ENCODE data around the gene IQCF5. TPM values are rescaled to one million over a fixed set of nuclear protein-coding genes. Genes with fewer than 3 reads are reported as not detected.

IQCF5 gene
- total and polyA plus RNA-seq, 9 of the 15 experiments (the other 6 are each of a cell fraction or from before 2014, with no cell fraction given) = not detected

GRCh38 chr3:51873876-51874275, 1.5 kb downstream of the IQCF5 start (continued):
- TF ChIP-seq FOXP4 (CRISPR knock-in tag; IDR thresholded peaks at IDR 0.05; ENCODE audit: borderline replicate concordance) (no peak), ZBTB7A (IDR thresholded peaks at IDR 0.05; ENCODE audit: borderline replicate concordance, control insufficient read depth, low read depth, low read length) (no peak)

- BruUV-seq (replicated peaks) = no TSS peak
- no peak overlapping the region for H2AFZ ChIP-seq (ENCODE audit: low read depth, low read length)
- H3K79me2 ChIP-seq (ENCODE audit: control insufficient read depth, insufficient read depth, low read length) = no peaks in the 10 kb centered on the region
- H4K20me1 ChIP-seq (replicated peaks; ENCODE audit: control insufficient read depth, insufficient read depth, low read length) = no peaks in the 10 kb centered on the region
- intact Hi-C loops (cut with micrococcal nuclease) (no loop called here), in situ Hi-C loops (cut with MboI) (no loop called here)
- H3K36me3 ChIP-seq (ENCODE audit: control insufficient read depth, insufficient read depth, low read length) = no peaks in the 10 kb centered on the region
- no peak overlapping the region for H3K4me2 ChIP-seq (ENCODE audit: insufficient read depth, low read length)
- H3K9ac ChIP-seq (ENCODE audit: insufficient read depth in 1 of 2, low read depth in 2 of 2, low read length in 2 of 2) = no peak overlapping the region
- DNase-seq (ENCODE audit: extremely low read depth in 1 of 4, low spot score in 3 of 4) = no peak
- POLR2A ChIA-PET = no interaction called here
- ATAC-seq = no peak
- H3K9me1 ChIP-seq (ENCODE audit: control insufficient read depth, insufficient read depth, low read length) = no peaks in the 10 kb centered on the region
- peaks cover 0 to 5% of the 10 kb centered on the region in 2 experiments; a peak in 2 of 5 replicates for H3K4me1 ChIP-seq (replicated peaks in 1 of 2; ENCODE audit: control insufficient read depth in 2 of 2, insufficient read depth in 2 of 2, low read length in 2 of 2)
- no peak overlapping the region for H3K4me3 ChIP-seq
- CTCF ChIA-PET (ENCODE audit: low intra/inter-chr PET ratio) = no interaction called here
- no peak overlapping the region for H3K27ac ChIP-seq (ENCODE audit: extremely low read depth, low read depth, low read length)
- peaks cover 0 to 10% of the 10 kb centered on the region in 2 experiments; a peak in 2 of 5 replicates for H3K27me3 ChIP-seq (ENCODE audit: control insufficient read depth in 2 of 2, insufficient read depth in 2 of 2, low read length in 2 of 2)
- TF ChIP-seq ZBTB17 (CRISPR knock-in tag; IDR thresholded peaks at IDR 0.05) (peak; percentile 66; the same call in 1 of the 2 replicates), ZNF146 (CRISPR knock-in tag; IDR thresholded peaks at IDR 0.05; ENCODE audit: unreplicated experiment) (no peak), ZNF24 (IDR thresholded peaks at IDR 0.05) (peak; percentile 86)
- FAIRE-seq = no peak
- 0% methylated on average over 1 of the region's 1 CpG for WGBS (ENCODE audit: insufficient coverage, low coverage, missing lambda C conversion rate)
- H3K9me3 ChIP-seq (replicated peaks; ENCODE audit: control insufficient read depth, insufficient read depth, low read depth, low read length) = no peaks in the 10 kb centered on the region
Observed at GRCh38 chr3:51873253-51873766, 2.1 kb downstream of the IQCF5 start.

All from K562 (cell line).